Measurements from ENCODE around the gene EPC1. TPM values are rescaled to one million over a fixed set of nuclear protein-coding genes. Genes with fewer than 3 reads are reported as not detected.

Gene EPC1
- total and polyA plus RNA-seq, 2 of the 8 experiments (the other 6 are each of a cell fraction or from before 2014, with no cell fraction given) = 23.7 to 42.3 TPM

GRCh38 chr10:32384171-32384570 lies 37.2 kb upstream of the EPC1 start:
- Histone ChIP-seq H3K4me3 (ENCODE audit: extremely low read depth in 1 of 4, insufficient read depth in 2 of 4, low read depth in 3 of 4, low read length in 4 of 4) (no peak overlapping the region), H2BK5ac (ENCODE audit: low read depth, low read length) (no peak overlapping the region), H4K20me1 (replicated peaks in 1 of 2; ENCODE audit: control insufficient read depth in 1 of 2, insufficient read depth in 2 of 2, low read length in 2 of 2) (no peaks in the 10 kb centered on the region), H2AK5ac (ENCODE audit: low read depth, low read length) (no peak overlapping the region), H4K91ac (replicated peaks; ENCODE audit: insufficient read length, low read length) (no peak overlapping the region), H3K36me3 (ENCODE audit: control insufficient read depth in 2 of 4, insufficient read depth in 4 of 4, low read length in 3 of 4) (no peaks in the 10 kb centered on the region), H3K79me1 (ENCODE audit: low read depth, low read length) (no peaks in the 10 kb centered on the region), H3K27me3 (replicated peaks in 1 of 4; ENCODE audit: control insufficient read depth in 3 of 4, extremely low read depth in 1 of 4, insufficient read depth in 3 of 4, low read length in 3 of 4) (no peaks in the 10 kb centered on the region), H2AFZ (ENCODE audit: low read length) (peak overlapping the region; percentile 59; the same call in 1 of the 2 replicates), H3K23ac (ENCODE audit: insufficient read length) (no peak overlapping the region), H3K4ac (replicated peaks; ENCODE audit: insufficient read length, low read depth, low read length) (no peak overlapping the region), H3K56ac (replicated peaks; ENCODE audit: insufficient read length, low read depth, low read length) (no peak overlapping the region), H3K79me2 (ENCODE audit: control insufficient read depth in 1 of 2, insufficient read depth in 2 of 2, low read length in 2 of 2) (no peaks in the 10 kb centered on the region), H3K9ac (replicated peaks in 1 of 4; ENCODE audit: extremely low read depth in 1 of 4, low read depth in 3 of 4, low read length in 3 of 4) (no peak overlapping the region), H2BK12ac (ENCODE audit: low read depth, low read length) (no peak overlapping the region), H2BK20ac (ENCODE audit: low read length) (no peak overlapping the region), H2BK15ac (ENCODE audit: low read length) (no peak overlapping the region), H3K4me1 (replicated peaks in 1 of 4; ENCODE audit: control insufficient read depth in 3 of 4, insufficient read depth in 4 of 4, low read length in 3 of 4) (peaks cover 0 to 6% (median 4%) of the 10 kb centered on the region in 4 experiments; a peak in 3 of 7 replicates), H2BK120ac (replicated peaks; ENCODE audit: low read depth, low read length) (no peak overlapping the region), H4K5ac (ENCODE audit: insufficient read length, low read depth, low read length) (no peak overlapping the region), H3K18ac (ENCODE audit: extremely low read depth, low read length) (no peak overlapping the region), H3K27ac (ENCODE audit: low read depth, low read length) (no peak overlapping the region), H4K8ac (ENCODE audit: extremely low read depth, insufficient read depth, low read length) (no peak overlapping the region), H3K4me2 (ENCODE audit: insufficient read depth in 1 of 2, low read depth in 2 of 2, low read length in 2 of 2) (no peak overlapping the region), H3K23me2 (ENCODE audit: low read depth, low read length) (peaks cover 2% of the 10 kb centered on the region; the same call in 1 of the 2 replicates), H3K9me3 (ENCODE audit: insufficient read depth in 2 of 2, low read depth in 1 of 2, low read length in 1 of 2) (no peaks in the 10 kb centered on the region), H3K14ac (ENCODE audit: insufficient read length) (no peak overlapping the region)
- no peak for FAIRE-seq
- CTCF ChIA-PET (ENCODE audit: partially characterized antibody) = no interaction called here
- 87% methylated on average over 4 of the region's 4 CpGs; no CpG with 5 or more reads in 1 of the 2 experiments for WGBS, 2 experiments (ENCODE audit: extremely low coverage in 1 of 2, insufficient coverage in 1 of 2, insufficient read length in 1 of 2, insufficient replicate concordance in 2 of 2, low coverage in 1 of 2, low lambda C conversion rate in 2 of 2, missing lambda C conversion rate in 1 of 2)
- no peak for TF ChIP-seq MAFK (IDR thresholded peaks at IDR 0.05; ENCODE audit: low read depth, low read length)
- TF ChIP-seq SP1 (IDR thresholded peaks at IDR 0.05; ENCODE audit: low read depth, low read length) = no peak
- no peak for TF ChIP-seq CEBPB (IDR thresholded peaks at IDR 0.05; ENCODE audit: low read depth, low read length)
- no peak for DNase-seq (ENCODE audit: low read depth in 1 of 2, low spot score in 2 of 2)
- POLR2A ChIA-PET (ENCODE audit: partially characterized antibody) = interaction anchor here (0.5 to 0.7 kb wide), 2 partner anchors 32 to 274 kb away, joined by 3 read pairs; no protein-coding TSS in a partner anchor

Measured in H1 (cell line).